IPS-20b (cell line): ENCODE data around the gene RGL1.

Source experiments
- H3K27ac ChIP-seq: one replicate; pipeline ENCODE4 v1.5.1; 2013; ENCODE audit warnings: low read length
- H3K27me3 ChIP-seq: 2 replicates; pipeline ENCODE4 v1.6.1; 2013; ENCODE audit warnings: mild to moderate bottlenecking, low read length, inconsistent platforms; ENCODE audit not compliant: insufficient read depth
- H3K36me3 ChIP-seq: 2 replicates; pipeline ENCODE4 v1.6.1; 2013; ENCODE audit warnings: low read depth, mild to moderate bottlenecking, inconsistent platforms, low read length, moderate library complexity; ENCODE audit not compliant: insufficient read depth
- H3K4me1 ChIP-seq: 2 replicates; pipeline ENCODE4 v1.6.1; 2013; ENCODE audit warnings: mild to moderate bottlenecking, control low read depth, inconsistent platforms, low read length, moderate library complexity; ENCODE audit not compliant: insufficient read depth
- H3K4me3 ChIP-seq: 2 replicates; pipeline ENCODE4 v1.5.1; 2013; ENCODE audit warnings: mild to moderate bottlenecking, low read length, inconsistent platforms
- H3K9ac ChIP-seq: 2 replicates; pipeline ENCODE4 v1.6.1; 2013; ENCODE audit warnings: low read depth, mild to moderate bottlenecking, inconsistent platforms, low read length, moderate library complexity
- H3K9me3 ChIP-seq: 2 replicates; pipeline ENCODE4 v1.6.1; 2013; ENCODE audit warnings: mild to moderate bottlenecking, low read depth, low read length, inconsistent platforms; ENCODE audit not compliant: insufficient read depth

The RGL1 gene

DNA sequence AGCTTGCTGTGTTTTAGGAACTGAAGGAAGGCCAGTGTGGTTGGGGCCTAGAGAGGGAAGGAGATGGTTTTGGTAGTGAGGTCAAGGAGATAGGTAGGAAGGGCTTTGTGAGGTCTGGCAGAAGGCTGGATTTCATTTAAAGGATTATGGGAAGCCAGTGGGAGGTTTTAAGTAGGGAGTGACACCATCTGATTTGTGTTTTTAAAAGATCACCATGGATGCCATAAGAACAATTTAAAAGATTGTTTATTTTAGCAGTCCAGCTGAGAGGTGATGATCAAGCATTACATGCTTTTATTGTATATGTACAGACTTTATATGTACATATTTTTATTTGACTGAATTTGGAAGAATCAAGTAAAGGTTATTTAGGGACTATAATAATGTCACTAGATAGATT is 26.4 kb downstream of the RGL1 start:
- H3K9ac ChIP-seq, result no peak overlapping the region
- H3K4me1 ChIP-seq, result peaks cover 6% of the 10 kb centered on the region; the same call in 1 of the 2 replicates
- no peak overlapping the region for H3K4me3 ChIP-seq
- H3K36me3 ChIP-seq, result no peaks in the 10 kb centered on the region
- H3K9me3 ChIP-seq, result no peaks in the 10 kb centered on the region
- H3K27ac ChIP-seq, result no peak overlapping the region
- H3K27me3 ChIP-seq, result no peaks in the 10 kb centered on the region

DNA sequence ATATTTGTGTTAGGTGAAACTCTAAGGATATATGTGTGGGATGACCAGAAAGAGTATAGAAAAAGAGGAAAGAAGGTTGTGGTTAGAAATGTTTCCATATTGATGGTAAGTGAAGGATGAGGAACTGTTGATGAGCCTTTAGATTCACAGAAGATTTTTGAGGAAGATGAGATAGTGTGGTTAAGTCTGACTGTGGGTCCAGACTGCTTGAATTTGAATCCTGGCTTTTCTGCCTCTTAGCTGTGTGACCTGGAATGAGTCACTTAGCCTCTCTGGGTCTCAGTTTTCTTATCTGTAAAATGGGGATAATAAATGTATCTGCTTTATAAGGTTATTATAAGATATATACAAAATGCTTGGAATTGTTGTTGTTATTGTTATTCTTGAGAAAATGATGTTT is 27.5 kb downstream of the RGL1 start:
- H3K9me3 ChIP-seq, result no peaks in the 10 kb centered on the region
- peaks cover 6% of the 10 kb centered on the region; the same call in 1 of the 2 replicates for H3K4me1 ChIP-seq
- H3K27ac ChIP-seq, result no peak overlapping the region
- H3K36me3 ChIP-seq, result no peaks in the 10 kb centered on the region
- no peak overlapping the region for H3K4me3 ChIP-seq
- H3K27me3 ChIP-seq, result no peaks in the 10 kb centered on the region
- H3K9ac ChIP-seq, result no peak overlapping the region

DNA sequence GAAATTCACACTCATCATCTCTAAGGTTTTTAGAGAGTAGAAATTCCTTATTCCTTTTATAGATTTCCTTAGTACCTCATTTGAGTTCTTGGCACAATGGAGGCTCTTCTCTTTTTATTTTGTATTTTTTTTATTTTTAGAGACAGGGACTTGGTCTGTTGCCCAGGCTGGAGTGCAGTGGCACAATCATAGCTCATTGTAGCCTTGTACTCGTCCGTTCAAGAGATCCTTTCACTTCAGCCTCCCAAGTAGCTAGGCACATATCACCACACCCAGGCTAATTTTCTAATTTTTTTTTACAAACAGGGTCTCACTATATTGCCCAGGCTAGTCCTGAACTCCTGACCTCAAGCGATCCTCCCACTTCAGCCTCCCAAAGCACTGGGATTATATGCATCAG is 29.6 kb downstream of the RGL1 start:
- no peaks in the 10 kb centered on the region for H3K9me3 ChIP-seq
- no peak overlapping the region for H3K4me3 ChIP-seq
- no peak overlapping the region for H3K9ac ChIP-seq
- peaks cover 13% of the 10 kb centered on the region; the same call in 1 of the 2 replicates for H3K4me1 ChIP-seq
- no peaks in the 10 kb centered on the region for H3K36me3 ChIP-seq
- no peaks in the 10 kb centered on the region for H3K27me3 ChIP-seq
- no peak overlapping the region for H3K27ac ChIP-seq

DNA sequence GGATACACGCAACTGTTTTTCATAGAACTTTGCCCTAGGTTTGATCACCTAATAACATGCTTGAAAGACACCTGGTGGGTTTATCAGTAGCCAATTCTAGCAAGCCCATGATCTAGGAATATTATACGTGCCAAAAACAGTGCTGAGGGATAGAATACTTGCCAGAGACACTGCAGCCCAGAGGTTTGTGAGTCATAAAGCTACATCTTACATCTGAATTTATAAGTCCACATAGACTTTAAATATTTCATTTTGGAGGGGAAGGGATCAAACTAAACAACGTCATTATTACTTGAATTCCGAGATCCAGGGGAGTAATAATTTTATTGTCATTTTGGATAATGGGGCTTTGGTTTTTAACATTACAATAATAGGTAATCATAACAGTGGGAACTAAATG is 31.7 kb downstream of the RGL1 start:
- no peak overlapping the region for H3K9ac ChIP-seq
- H3K9me3 ChIP-seq, result no peaks in the 10 kb centered on the region
- no peak overlapping the region for H3K4me3 ChIP-seq
- no peaks in the 10 kb centered on the region for H3K36me3 ChIP-seq
- H3K4me1 ChIP-seq, result 0 out of 2 replicates have a peak, but pooled peaks cover 7% of the 10 kb centered on the region
- H3K27me3 ChIP-seq, result no peaks in the 10 kb centered on the region
- H3K27ac ChIP-seq, result no peak overlapping the region

DNA sequence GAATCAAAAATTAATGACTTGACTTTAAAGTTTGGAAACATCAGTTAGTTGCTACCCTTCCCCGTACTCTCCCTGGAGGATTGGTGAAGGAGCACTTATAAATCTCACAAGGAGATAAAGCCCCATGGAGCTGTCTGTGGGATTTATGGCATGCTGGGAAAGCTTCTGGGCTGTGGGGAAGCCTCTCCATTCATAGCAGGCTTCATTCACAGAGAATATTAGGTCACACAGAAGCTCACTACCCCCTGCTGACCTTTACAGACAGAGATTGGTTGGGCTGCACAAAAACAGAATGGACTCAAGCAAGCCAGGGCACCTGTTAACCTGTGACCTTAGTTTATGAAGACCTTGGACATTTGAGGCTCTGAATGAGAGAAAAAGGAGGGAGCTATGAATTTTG is 32.1 kb downstream of the RGL1 start:
- no peaks in the 10 kb centered on the region for H3K9me3 ChIP-seq
- H3K36me3 ChIP-seq, result no peaks in the 10 kb centered on the region
- H3K9ac ChIP-seq, result no peak overlapping the region
- H3K4me3 ChIP-seq, result no peak overlapping the region
- no peaks in the 10 kb centered on the region for H3K27me3 ChIP-seq
- H3K4me1 ChIP-seq, result 0 out of 2 replicates have a peak, but pooled peaks cover 7% of the 10 kb centered on the region
- H3K27ac ChIP-seq, result no peak overlapping the region

DNA sequence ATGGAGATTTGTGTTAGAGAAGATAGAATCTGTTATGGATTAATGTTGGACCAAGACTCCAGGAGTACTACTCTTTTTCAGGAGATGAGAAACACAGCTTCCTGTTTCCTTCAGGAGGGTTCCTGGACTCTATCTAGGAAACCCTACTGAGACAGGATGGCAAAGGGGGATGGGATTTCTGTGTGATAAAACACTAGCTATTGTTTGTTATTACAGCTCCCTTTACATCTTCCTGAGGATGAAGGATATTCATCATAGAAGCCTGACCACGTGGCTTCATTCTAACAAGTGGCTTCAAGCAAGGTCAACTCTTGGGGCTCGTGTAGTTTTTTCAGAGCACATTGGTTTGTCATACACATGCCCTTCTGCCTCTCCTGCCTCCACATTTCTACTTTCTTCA is 33.3 kb downstream of the RGL1 start:
- Histone ChIP-seq H3K36me3 (no peaks in the 10 kb centered on the region), H3K27me3 (no peaks in the 10 kb centered on the region), H3K4me1 (0 out of 2 replicates have a peak, but pooled peaks cover 7% of the 10 kb centered on the region), H3K4me3 (no peak overlapping the region), H3K27ac (no peak overlapping the region), H3K9me3 (no peaks in the 10 kb centered on the region), H3K9ac (no peak overlapping the region)

DNA sequence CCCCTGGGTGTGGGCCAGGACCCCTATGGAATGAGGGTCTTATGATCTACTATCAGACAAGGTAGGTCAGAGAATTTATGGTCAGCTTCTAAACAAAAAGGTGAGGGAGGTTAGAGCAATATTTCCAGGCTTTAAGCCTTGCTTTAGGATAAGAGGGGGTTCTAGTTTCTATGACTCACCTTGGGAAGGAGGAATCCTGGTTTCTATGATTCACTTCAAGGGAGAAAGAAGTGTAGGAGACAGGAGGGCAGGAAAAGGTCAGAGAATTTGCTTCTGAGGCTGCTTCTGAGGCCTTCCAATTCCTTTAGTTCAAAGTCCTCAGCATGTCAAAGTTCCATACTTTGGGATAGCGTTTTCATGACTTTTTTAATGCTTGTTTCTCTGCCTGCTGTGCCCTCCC is 35.2 kb downstream of the RGL1 start:
- 0 out of 2 replicates have a peak, but pooled peaks cover 7% of the 10 kb centered on the region for H3K4me1 ChIP-seq

DNA sequence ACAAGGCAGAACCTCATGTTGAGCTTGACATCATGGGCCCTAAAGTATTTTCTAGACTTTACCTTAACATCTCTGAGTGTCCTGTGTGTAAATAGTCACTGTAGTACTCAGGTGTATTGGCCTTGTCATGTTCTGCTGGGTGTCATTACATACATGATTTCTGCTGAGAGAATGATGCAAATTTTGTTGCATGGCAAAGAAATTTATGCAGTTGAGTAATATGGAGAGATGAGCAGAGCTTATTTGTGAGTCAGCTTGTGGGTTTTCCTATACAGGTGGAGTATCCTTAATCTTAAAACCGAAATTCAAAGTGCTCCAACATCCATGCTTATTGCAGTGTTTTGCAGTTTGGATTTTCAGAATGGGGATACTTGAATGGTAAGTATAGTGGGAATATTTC is 36.6 kb downstream of the RGL1 start:
- Histone ChIP-seq H3K9ac (no peak overlapping the region), H3K27ac (no peak overlapping the region), H3K9me3 (no peaks in the 10 kb centered on the region), H3K4me1 (0 out of 2 replicates have a peak, but pooled peaks cover 7% of the 10 kb centered on the region), H3K27me3 (no peaks in the 10 kb centered on the region), H3K36me3 (no peaks in the 10 kb centered on the region), H3K4me3 (no peak overlapping the region)

More for the DNA sequence above, 35.2 kb downstream of the RGL1 start:
- no peak overlapping the region for H3K27ac ChIP-seq
- H3K36me3 ChIP-seq, result no peaks in the 10 kb centered on the region
- no peaks in the 10 kb centered on the region for H3K9me3 ChIP-seq
- no peak overlapping the region for H3K9ac ChIP-seq
- H3K4me3 ChIP-seq, result no peak overlapping the region
- H3K27me3 ChIP-seq, result no peaks in the 10 kb centered on the region

DNA sequence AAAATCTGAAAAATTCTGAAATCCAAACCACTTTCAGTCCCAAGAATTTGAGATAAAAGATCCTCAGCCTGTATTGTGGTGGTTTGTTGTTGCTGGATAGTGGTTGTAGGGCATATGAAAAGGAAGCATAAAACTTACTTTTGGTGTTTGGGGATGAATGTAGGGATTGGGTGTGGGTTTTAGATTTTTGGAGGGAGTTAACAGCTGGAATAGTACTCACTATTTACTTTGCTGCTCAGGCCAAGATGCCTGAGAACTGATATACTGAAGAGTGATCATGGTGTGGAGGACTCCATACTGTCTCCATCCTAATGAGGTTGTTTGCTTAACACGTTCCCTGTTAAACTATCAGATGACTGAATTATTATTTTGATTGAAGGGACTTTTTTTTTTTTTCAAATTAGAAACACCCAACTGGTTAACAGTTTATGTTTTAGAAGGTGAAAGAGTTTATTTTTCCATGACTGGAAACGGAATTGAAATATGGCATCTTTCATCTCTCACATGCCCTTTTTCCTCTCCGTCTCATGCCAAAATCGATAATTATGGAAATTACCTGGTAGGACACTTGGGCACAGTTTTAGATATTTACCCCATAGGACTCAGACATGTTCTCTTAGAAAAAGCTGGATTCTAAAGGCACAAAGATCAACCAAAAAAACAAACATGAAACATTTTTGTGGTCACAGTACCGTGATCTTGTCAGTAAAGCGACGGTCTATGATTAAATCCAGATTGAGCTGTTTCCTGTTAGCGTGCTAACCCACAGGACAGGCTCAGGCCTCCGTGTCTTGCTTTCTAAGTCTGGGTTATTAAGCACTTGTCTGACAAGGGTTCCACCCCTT is 37.3 kb downstream of the RGL1 start:
- Histone ChIP-seq H3K4me1 (0 out of 2 replicates have a peak, but pooled peaks cover 7% of the 10 kb centered on the region), H3K9me3 (no peaks in the 10 kb centered on the region), H3K27ac (no peak overlapping the region), H3K9ac (no peak overlapping the region), H3K27me3 (no peaks in the 10 kb centered on the region), H3K36me3 (no peaks in the 10 kb centered on the region), H3K4me3 (no peak overlapping the region)

DNA sequence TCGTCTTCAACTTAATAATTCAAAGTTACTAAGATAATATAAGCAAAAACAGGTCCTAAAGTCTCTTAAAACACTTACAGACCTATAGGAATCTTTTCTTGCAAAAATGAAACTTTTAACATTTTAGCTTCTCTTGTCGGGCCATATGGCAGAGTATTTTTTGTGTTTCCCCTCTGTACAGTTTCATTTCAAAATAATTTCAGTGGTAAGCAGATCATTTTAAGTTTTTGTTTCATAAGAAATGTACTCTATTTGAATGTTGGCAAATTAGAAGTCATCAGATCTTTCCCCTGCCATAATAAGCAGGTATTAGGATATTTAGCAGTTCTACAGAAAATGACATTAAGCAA is 37.9 kb downstream of the RGL1 start:
- Histone ChIP-seq H3K36me3 (no peaks in the 10 kb centered on the region), H3K9ac (no peak overlapping the region), H3K9me3 (no peaks in the 10 kb centered on the region), H3K4me3 (no peak overlapping the region), H3K4me1 (0 out of 2 replicates have a peak, but pooled peaks cover 7% of the 10 kb centered on the region), H3K27me3 (no peaks in the 10 kb centered on the region), H3K27ac (no peak overlapping the region)

DNA sequence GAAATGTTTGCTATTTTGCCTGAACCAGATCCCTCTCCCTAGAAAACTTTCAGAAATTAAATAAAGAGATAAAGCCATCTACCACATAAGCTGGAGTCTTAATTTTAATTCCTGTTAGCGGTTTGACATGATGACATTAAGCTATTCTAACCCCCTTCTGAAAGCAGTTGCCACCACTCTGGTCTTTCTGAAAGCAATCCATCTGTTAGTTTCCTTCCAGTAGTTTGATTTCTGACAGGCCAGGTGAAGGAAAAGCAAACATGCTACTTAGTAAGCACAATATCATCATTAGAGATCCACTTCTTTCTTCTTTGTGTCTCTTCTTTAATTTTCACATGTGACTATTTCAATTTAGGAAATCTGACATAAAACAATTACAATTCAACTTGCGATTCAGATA is 39.9 kb downstream of the RGL1 start:
- Histone ChIP-seq H3K27ac (no peak overlapping the region), H3K4me3 (no peak overlapping the region), H3K4me1 (no peaks in the 10 kb centered on the region), H3K9me3 (no peaks in the 10 kb centered on the region), H3K36me3 (no peaks in the 10 kb centered on the region), H3K27me3 (no peaks in the 10 kb centered on the region), H3K9ac (no peak overlapping the region)

DNA sequence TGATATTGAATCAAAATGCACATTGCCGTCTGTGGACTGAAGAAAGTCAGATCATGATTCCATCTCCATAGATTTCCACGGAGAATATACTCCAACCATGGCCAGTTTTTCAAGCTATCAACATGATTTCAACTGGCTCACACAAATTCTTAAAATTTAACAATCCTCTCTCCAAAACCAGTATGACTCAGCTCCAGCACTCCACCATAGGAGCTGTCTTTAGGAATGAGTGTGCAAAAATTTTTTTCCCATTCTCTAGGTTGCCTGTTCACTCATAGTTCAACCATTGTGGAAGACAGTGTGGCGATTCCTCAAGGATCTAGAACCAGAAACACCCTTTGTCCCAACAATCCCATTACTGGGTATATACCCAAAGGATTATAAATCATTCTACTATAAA is 40.8 kb downstream of the RGL1 start:
- no peaks in the 10 kb centered on the region for H3K27me3 ChIP-seq
- H3K27ac ChIP-seq, result no peak overlapping the region
- H3K4me3 ChIP-seq, result no peak overlapping the region
- H3K9ac ChIP-seq, result no peak overlapping the region
- no peaks in the 10 kb centered on the region for H3K4me1 ChIP-seq
- H3K9me3 ChIP-seq, result no peaks in the 10 kb centered on the region
- no peaks in the 10 kb centered on the region for H3K36me3 ChIP-seq
